Mucosa of gallbladder (tissue), 1 donor: ENCODE results near the gene MAGI2. TPM values are rescaled to one million over a fixed set of nuclear protein-coding genes. Genes with fewer than 3 reads are reported as not detected.
"Not testable (repeated sequence)": the region's sequence is repeated elsewhere in the genome, so short reads cannot be mapped to it uniquely, and the experiment has no call there.

Source experiments
- DNase-seq: peaks from one replicate; pipeline ENCODE4 v3.0.0-alpha.2; 2020; ENCODE audit warnings: low spot score
- total RNA-seq: library from RNA; stranded (reverse); gene quantifications from one replicate; pipeline ENCODE4 v1.2.1, GENCODE V29; 2021
- donor health status: DM: no; HTN: no; CAD: no.

MAGI2 gene
- total RNA-seq, 1 donor from 2014 or later: 10.6 TPM

GRCh38 chr7:78642751-78643150, 810.7 kb downstream of the MAGI2 start:
- no peak for DNase-seq

- DNase-seq: no peak
These were observed 815.1 kb downstream of the MAGI2 start for GRCh38 chr7:78638364-78638763.

- DNase-seq: no peak
These were observed 816.7 kb downstream of the MAGI2 start for GRCh38 chr7:78636727-78637126.

GRCh38 chr7:78635026-78635793, 818.3 kb downstream of the MAGI2 start:
- no peak for DNase-seq

GRCh38 chr7:78634093-78634492, 819.4 kb downstream of the MAGI2 start:
- no peak for DNase-seq

- no peak for DNase-seq
These were observed 832.5 kb downstream of the MAGI2 start for GRCh38 chr7:78620920-78621319.

- DNase-seq: no peak
These were observed 836.9 kb downstream of the MAGI2 start for GRCh38 chr7:78616539-78616938.

GRCh38 chr7:78609281-78609680, 844.2 kb downstream of the MAGI2 start:
- DNase-seq: no peak

GRCh38 chr7:78607099-78607498, 846.4 kb downstream of the MAGI2 start:
- DNase-seq: no peak

GRCh38 chr7:78605119-78605518, 848.3 kb downstream of the MAGI2 start:
- DNase-seq: no peak

GRCh38 chr7:78601728-78602127, 851.7 kb downstream of the MAGI2 start:
- DNase-seq: no peak

GRCh38 chr7:78594156-78594555, 859.3 kb downstream of the MAGI2 start:
- DNase-seq: no peak

GRCh38 chr7:78588393-78588792, 865.1 kb downstream of the MAGI2 start:
- DNase-seq: no peak

- DNase-seq: no peak
These were observed 865.9 kb downstream of the MAGI2 start for GRCh38 chr7:78587443-78588044.

GRCh38 chr7:78585980-78586379, 867.5 kb downstream of the MAGI2 start:
- DNase-seq: no peak

- no peak for DNase-seq
These were observed 874.8 kb downstream of the MAGI2 start for GRCh38 chr7:78578686-78579085.

GRCh38 chr7:78577174-78577952, 876.1 kb downstream of the MAGI2 start:
- DNase-seq: not testable (repeated sequence)

GRCh38 chr7:78576236-78576635, 877.2 kb downstream of the MAGI2 start:
- no peak for DNase-seq

- DNase-seq: no peak
These were observed 882.2 kb downstream of the MAGI2 start for GRCh38 chr7:78571292-78571691.

- DNase-seq: no peak
These were observed 884.8 kb downstream of the MAGI2 start for GRCh38 chr7:78568690-78569089.

- DNase-seq: no peak
These were observed 885.6 kb downstream of the MAGI2 start for GRCh38 chr7:78567836-78568235.

GRCh38 chr7:78565784-78566183, 887.7 kb downstream of the MAGI2 start:
- no peak for DNase-seq

- DNase-seq: no peak
These were observed 890.3 kb downstream of the MAGI2 start for GRCh38 chr7:78563191-78563590.
